Esophagus muscularis mucosa (tissue), 4 donors: Measurements from ENCODE around the gene GPR18. TPM values are rescaled to one million over a fixed set of nuclear protein-coding genes. Genes with fewer than 3 reads are reported as not detected.

Source experiments
- DNase-seq: peaks from one replicate; pipeline ENCODE4 v3.0.0-alpha.2; 2017; ENCODE audit errors: extremely low spot score
- H3K27ac ChIP-seq, 4 donors: fragments of 200-600 bp; sonication (generic); replicated peaks in 1 of 4; 1 replicate in 3 of 4; 2 replicates in 1 of 4; pipeline ENCODE4 v1.5.1; 2016 to 2019; ENCODE audit warnings: mild to moderate bottlenecking in 1 of 4
- H3K27me3 ChIP-seq, 4 donors: fragments of 200-600 bp; sonication (generic); one replicate each; pipeline versions ENCODE4 v1.5.1 to v1.6.0; 2016 to 2019
- H3K36me3 ChIP-seq, 4 donors: fragments of 200-600 bp; sonication (generic); one replicate each; pipeline ENCODE4 v1.5.1; 2016 to 2019
- H3K4me1 ChIP-seq, 4 donors: fragments of 200-600 bp; sonication (generic); one replicate each; pipeline ENCODE4 v1.5.1; 2016 to 2019
- H3K4me3 ChIP-seq, 4 donors: fragments of 200-600 bp; sonication (generic); 1 replicate in 2 of 4; 2 replicates in 2 of 4; pipeline ENCODE4 v1.5.1; 2016 to 2019; ENCODE audit warnings: mild to moderate bottlenecking in 4 of 4, moderate library complexity in 1 of 4
- H3K9me3 ChIP-seq, 4 donors: fragments of 200-600 bp; sonication (generic); 1 replicate in 3 of 4; 2 replicates in 1 of 4; pipeline ENCODE4 v1.5.1; 2016 to 2019
- EP300 ChIP-seq: sonication (generic); formaldehyde crosslinking; IDR thresholded peaks from one replicate; pipeline ENCODE4 v1.6.1; 2017; ENCODE audit warnings: antibody characterized with exemption
- POLR2A ChIP-seq: fragments of 450-650 bp; IDR thresholded peaks from one replicate; pipeline ENCODE4 v1.6.1; 2017; ENCODE audit warnings: antibody characterized with exemption, moderate library complexity, mild to moderate bottlenecking, low read depth
- POLR2AphosphoS5 ChIP-seq, 2 donors: sonication (generic); formaldehyde crosslinking; IDR thresholded peaks; one replicate each; pipeline ENCODE4 v1.6.1; 2017; ENCODE audit warnings: antibody characterized with exemption in 2 of 2
- WGBS: methylation state at CpG from one replicate; pipeline ENCODE4 v1.1.5; 2018; 5-methylcytosine and 5-hydroxymethylcytosine counted together
- intact Hi-C: fragments of 100-400 bp; cut with DNase I; formaldehyde crosslinking; loops from one replicate; pipeline ENCODE4 v1.15.1; 2023
- total RNA-seq, 4 donors: library from RNA; depleted of rRNA; stranded (reverse); fragments of >200 nt; gene quantifications; one replicate each; pipeline versions ENCODE4 v1.1.0 to v1.2.1, GENCODE V29; 2016
- TF ChIP-seq, protein P1 (sequence below), 3 experiments: fragments of 200-600 bp in 2 of 3; fragments of 450-650 bp in 1 of 3; sonication (generic) in 2 of 3; IDR thresholded peaks; one replicate each; pipeline ENCODE4 v1.5.1; 2017 to 2019; ENCODE audit warnings: antibody characterized with exemption in 3 of 3, mild to moderate bottlenecking in 2 of 3, moderate library complexity in 1 of 3

Gene GPR18
- total RNA-seq, 4 donors from 2014 or later = not detected

DNA sequence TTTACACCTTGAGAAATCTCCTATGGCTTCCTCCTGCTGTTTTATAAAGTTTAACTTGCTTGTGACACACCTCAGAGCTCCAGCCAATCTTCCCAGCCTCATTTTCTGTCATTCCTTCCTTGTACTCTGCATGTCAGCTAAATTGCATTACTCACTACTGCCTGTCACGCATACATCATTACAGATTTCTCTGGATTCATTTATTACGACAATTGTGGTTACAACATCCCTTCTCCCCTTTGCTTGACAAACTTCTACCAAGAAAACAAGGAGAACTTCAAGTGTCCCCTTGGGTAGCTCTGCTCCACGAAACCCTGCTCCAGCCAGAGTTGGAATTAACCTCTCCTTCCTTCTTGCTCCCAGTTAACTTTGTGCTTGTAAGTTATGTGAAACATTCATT is 22.0 kb upstream of the GPR18 start:
- 75% methylated on average over 3 of the region's 3 CpGs for WGBS
- intact Hi-C loops = loop anchor here (5.0 kb wide), 1 partner anchor 42 kb away; no protein-coding TSS in a partner anchor
- Histone ChIP-seq H3K4me3 (no peak overlapping the region), H3K9me3 (no peaks in the 10 kb centered on the region), H3K27me3 (no peaks in the 10 kb centered on the region), H3K27ac (peak overlapping the region in 1 of 4 donors; percentile 66), H3K4me1 (peaks cover 10 to 36% (median 30%) of the 10 kb centered on the region in 4 donors), H3K36me3 (no peaks in the 10 kb centered on the region)
- TF ChIP-seq, protein P1, sequence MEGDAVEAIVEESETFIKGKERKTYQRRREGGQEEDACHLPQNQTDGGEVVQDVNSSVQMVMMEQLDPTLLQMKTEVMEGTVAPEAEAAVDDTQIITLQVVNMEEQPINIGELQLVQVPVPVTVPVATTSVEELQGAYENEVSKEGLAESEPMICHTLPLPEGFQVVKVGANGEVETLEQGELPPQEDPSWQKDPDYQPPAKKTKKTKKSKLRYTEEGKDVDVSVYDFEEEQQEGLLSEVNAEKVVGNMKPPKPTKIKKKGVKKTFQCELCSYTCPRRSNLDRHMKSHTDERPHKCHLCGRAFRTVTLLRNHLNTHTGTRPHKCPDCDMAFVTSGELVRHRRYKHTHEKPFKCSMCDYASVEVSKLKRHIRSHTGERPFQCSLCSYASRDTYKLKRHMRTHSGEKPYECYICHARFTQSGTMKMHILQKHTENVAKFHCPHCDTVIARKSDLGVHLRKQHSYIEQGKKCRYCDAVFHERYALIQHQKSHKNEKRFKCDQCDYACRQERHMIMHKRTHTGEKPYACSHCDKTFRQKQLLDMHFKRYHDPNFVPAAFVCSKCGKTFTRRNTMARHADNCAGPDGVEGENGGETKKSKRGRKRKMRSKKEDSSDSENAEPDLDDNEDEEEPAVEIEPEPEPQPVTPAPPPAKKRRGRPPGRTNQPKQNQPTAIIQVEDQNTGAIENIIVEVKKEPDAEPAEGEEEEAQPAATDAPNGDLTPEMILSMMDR (IDR thresholded peaks at IDR 0.05) = no peak
- TF ChIP-seq POLR2AphosphoS5 (IDR thresholded peaks at IDR 0.05) = peak; percentile 10 to 54
- no peak for DNase-seq

DNA sequence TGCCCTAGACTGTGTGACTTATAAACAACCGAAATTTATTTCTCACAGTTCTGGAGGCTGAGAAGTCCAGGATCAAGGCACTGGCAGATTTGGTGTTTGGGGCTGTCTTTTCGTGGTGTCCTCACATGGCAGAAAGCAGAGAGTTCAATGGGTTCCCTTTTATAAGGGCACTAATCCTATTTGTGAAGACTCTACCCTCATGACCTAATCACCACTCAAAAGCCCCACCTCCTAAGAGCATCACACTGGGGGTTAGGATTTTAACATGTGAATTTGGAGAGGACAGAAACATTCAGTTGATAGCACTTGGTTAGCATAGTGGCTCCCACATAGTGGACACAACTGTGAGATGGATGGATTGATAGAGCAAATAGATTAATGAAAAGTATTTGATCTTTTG is 21.5 kb upstream of the GPR18 start:
- intact Hi-C loops = loop anchor here (5.0 to 10.0 kb wide), 2 partner anchors 43 to 225 kb away; partner anchors contain the start of gene TM9SF2
- H3K27ac ChIP-seq = no peak overlapping the region
- TF ChIP-seq, protein P1 (IDR thresholded peaks at IDR 0.05) = no peak
- no peak for TF ChIP-seq EP300
- no peak for TF ChIP-seq POLR2A
- no peak for TF ChIP-seq POLR2AphosphoS5 (IDR thresholded peaks at IDR 0.05)
- WGBS = 100% methylated on average over 2 of the region's 2 CpGs
- no peaks in the 10 kb centered on the region for H3K36me3 ChIP-seq
- H3K4me1 ChIP-seq = peaks cover 10 to 32% (median 29%) of the 10 kb centered on the region in 4 donors
- no peaks in the 10 kb centered on the region for H3K27me3 ChIP-seq
- no peak for DNase-seq
- H3K4me3 ChIP-seq = no peak overlapping the region
- no peaks in the 10 kb centered on the region for H3K9me3 ChIP-seq

DNA sequence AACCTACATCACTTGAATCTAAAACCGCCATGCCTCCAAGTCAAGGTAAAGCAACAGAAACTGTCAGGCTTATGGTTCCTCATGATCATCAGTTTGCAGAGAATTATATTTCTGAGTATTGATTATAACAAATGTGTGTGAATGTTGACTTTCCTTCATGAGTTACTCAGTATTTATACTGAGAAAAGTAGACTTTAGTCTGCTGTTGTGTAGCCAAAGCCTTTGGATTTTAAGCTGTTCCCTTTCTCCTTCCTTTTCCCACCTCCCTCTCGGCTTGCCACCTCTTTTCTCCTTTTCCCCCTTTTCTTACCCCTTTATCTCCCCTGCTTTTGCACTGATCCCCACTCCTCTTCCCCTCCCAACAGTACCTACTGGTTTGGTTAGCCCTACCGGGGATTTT is 20.7 kb upstream of the GPR18 start:
- Histone ChIP-seq H3K4me1 (peaks cover 10 to 26% (median 25%) of the 10 kb centered on the region in 4 donors), H3K9me3 (no peaks in the 10 kb centered on the region), H3K27ac (no peak overlapping the region), H3K36me3 (no peaks in the 10 kb centered on the region), H3K4me3 (no peak overlapping the region), H3K27me3 (no peaks in the 10 kb centered on the region)
- intact Hi-C loops = loop anchor here (10.0 kb wide), 1 partner anchor 226 kb away; the partner anchor contains the start of gene TM9SF2
- no peak for TF ChIP-seq POLR2A
- 93% methylated on average over 3 of the region's 3 CpGs for WGBS
- no peak for DNase-seq

DNA sequence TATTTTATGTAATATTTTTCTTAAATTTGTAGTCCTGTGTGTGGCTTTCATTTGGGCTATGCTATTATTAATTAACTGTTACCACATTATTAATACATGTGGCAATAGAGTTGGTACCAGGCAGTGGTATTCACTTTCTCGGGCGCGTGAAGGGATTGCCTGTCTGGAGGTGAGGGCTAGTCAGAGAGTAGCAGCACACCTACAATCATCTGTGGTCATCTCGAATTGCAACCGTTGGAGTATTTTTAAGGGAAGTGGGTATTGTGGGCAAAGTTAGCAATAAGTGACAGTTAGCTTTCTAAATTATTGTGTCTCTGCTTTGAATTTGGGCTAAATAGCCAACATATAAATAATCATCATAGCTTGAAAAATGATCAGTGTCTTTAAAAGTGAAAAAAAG is 20.0 kb upstream of the GPR18 start:
- H3K27ac ChIP-seq = no peak overlapping the region
- intact Hi-C loops = loop anchor here (10.0 kb wide), 1 partner anchor 227 kb away; the partner anchor contains the start of gene TM9SF2
- no peak overlapping the region for H3K4me3 ChIP-seq
- no peaks in the 10 kb centered on the region for H3K9me3 ChIP-seq
- WGBS = 78% methylated on average over 5 of the region's 5 CpGs
- TF ChIP-seq, protein P1 (IDR thresholded peaks at IDR 0.05) = no peak
- TF ChIP-seq EP300 (no peak), POLR2AphosphoS5 (IDR thresholded peaks at IDR 0.05) (no peak), POLR2A (no peak)
- no peaks in the 10 kb centered on the region for H3K27me3 ChIP-seq
- no peaks in the 10 kb centered on the region for H3K36me3 ChIP-seq
- DNase-seq = no peak
- H3K4me1 ChIP-seq = peaks cover 12 to 22% (median 21%) of the 10 kb centered on the region in 4 donors

DNA sequence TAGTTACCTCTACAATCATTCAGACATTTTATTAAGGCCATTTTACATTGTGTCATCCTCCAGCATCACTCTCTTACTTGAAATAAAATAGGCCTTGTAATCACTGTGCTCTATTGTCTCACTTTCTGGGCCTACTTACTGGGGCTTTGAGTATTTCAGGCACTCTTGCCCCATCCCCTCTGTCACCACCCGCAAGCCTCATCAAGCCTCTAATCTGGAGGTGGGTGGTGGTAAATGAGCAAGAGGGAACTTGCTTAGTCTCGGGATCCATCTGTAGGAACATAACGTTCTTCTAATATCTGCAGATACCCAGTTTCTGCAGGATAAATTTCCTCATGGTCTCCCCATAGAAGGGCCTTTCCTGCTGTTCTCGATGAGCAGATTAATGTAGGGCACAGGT is 19.4 kb upstream of the GPR18 start:
- peaks cover 9 to 18% (median 15%) of the 10 kb centered on the region in 4 donors for H3K4me1 ChIP-seq
- peaks cover 0 to 1% (median under 1%) of the 10 kb centered on the region in 4 donors for H3K9me3 ChIP-seq
- H3K27me3 ChIP-seq = no peaks in the 10 kb centered on the region
- WGBS = 87% methylated on average over 4 of the region's 4 CpGs
- intact Hi-C loops = loop anchor here (10.0 kb wide), 1 partner anchor 227 kb away; the partner anchor contains the start of gene TM9SF2
- TF ChIP-seq, protein P1 (IDR thresholded peaks at IDR 0.05) = no peak
- TF ChIP-seq POLR2A (no peak), EP300 (no peak), POLR2AphosphoS5 (IDR thresholded peaks at IDR 0.05) (no peak)
- no peak overlapping the region for H3K4me3 ChIP-seq
- H3K27ac ChIP-seq = no peak overlapping the region
- no peak for DNase-seq
- no peaks in the 10 kb centered on the region for H3K36me3 ChIP-seq
